ENCODE data around the gene KCNQ5. TPM values are rescaled to one million over a fixed set of nuclear protein-coding genes. Genes with fewer than 3 reads are reported as not detected.

Gene KCNQ5
- total and polyA plus RNA-seq, 10 of the 15 experiments (the other 5 are each of a cell fraction or from before 2014, with no cell fraction given): 0.60 to 16.2 (median 3.2) TPM

- Histone ChIP-seq H3K4me3 (no peak overlapping the region), H3K4me1 (ENCODE audit: control insufficient read depth, insufficient read depth, low read length) (no peaks in the 10 kb centered on the region), H3K36me3 (ENCODE audit: control insufficient read depth in 2 of 2, insufficient read depth in 2 of 2, low read length in 1 of 2) (no peaks in the 10 kb centered on the region), H3K9ac (ENCODE audit: control insufficient read depth, insufficient read depth, low read length) (no peak overlapping the region), H3K27me3 (replicated peaks in 1 of 2; ENCODE audit: control insufficient read depth in 2 of 2, insufficient read depth in 2 of 2, low read length in 1 of 2) (no peaks in the 10 kb centered on the region), H3K79me2 (ENCODE audit: control insufficient read depth, insufficient read depth, low read length) (no peaks in the 10 kb centered on the region), H3K4me2 (ENCODE audit: control insufficient read depth, insufficient read depth) (no peak overlapping the region), H4K20me1 (ENCODE audit: control insufficient read depth, insufficient read depth) (no peaks in the 10 kb centered on the region), H2AFZ (ENCODE audit: control insufficient read depth, low read depth, low read length) (no peak overlapping the region), H3K27ac (ENCODE audit: control insufficient read depth, insufficient read depth) (no peak overlapping the region), H3K9me3 (replicated peaks; ENCODE audit: control insufficient read depth, insufficient read depth, low read length) (no peaks in the 10 kb centered on the region)
- ChIA-PET POLR2A (no interaction called here), SMC1A (ENCODE audit: uncharacterized antibody, unreplicated experiment) (interaction anchor here (1.1 to 1.9 kb wide), 2 partner anchors 21 to 244 kb away, joined by 3 to 8 read pairs; no protein-coding TSS in a partner anchor), RAD21 (ENCODE audit: unreplicated experiment) (interaction anchor here (1.2 kb wide), 1 partner anchor 64 kb away, joined by 3 read pairs; no protein-coding TSS in a partner anchor), CTCF (interaction anchor here (0.7 kb wide), 1 partner anchor 25 kb away, joined by 3 read pairs; no protein-coding TSS in a partner anchor)
- WGBS (ENCODE audit: insufficient coverage, insufficient replicate concordance, low lambda C conversion rate, missing lambda C conversion rate): 88% methylated on average over 2 of the region's 2 CpGs
- intact Hi-C loops (cut with micrococcal nuclease; ENCODE audit: unreplicated experiment) (no loop called here), in situ Hi-C loops (cut with MboI) (no loop called here)
- BruUV-seq (replicated peaks): no TSS peak
- DNase-seq (ENCODE audit: low read depth, low spot score): no peak
- no peak for TF ChIP-seq PKNOX1 (IDR thresholded peaks at IDR 0.05)
- TF ChIP-seq, protein P1, sequence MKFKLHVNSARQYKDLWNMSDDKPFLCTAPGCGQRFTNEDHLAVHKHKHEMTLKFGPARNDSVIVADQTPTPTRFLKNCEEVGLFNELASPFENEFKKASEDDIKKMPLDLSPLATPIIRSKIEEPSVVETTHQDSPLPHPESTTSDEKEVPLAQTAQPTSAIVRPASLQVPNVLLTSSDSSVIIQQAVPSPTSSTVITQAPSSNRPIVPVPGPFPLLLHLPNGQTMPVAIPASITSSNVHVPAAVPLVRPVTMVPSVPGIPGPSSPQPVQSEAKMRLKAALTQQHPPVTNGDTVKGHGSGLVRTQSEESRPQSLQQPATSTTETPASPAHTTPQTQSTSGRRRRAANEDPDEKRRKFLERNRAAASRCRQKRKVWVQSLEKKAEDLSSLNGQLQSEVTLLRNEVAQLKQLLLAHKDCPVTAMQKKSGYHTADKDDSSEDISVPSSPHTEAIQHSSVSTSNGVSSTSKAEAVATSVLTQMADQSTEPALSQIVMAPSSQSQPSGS (IDR thresholded peaks at IDR 0.05; ENCODE audit: low read length): no peak
- no peak for TF ChIP-seq STAT1 (conservative IDR thresholded peaks at IDR 0.05)
- TF ChIP-seq SREBF2 (IDR thresholded peaks at IDR 0.05; ENCODE audit: low read length): no peak
- no peak for TF ChIP-seq PAX5 (IDR thresholded peaks at IDR 0.05; ENCODE audit: borderline replicate concordance, low read depth, low read length)
- no peak for TF ChIP-seq CBX3 (IDR thresholded peaks at IDR 0.05; ENCODE audit: borderline replicate concordance, low read depth)
- TF ChIP-seq NKRF (conservative IDR thresholded peaks at IDR 0.05): no peak
- FAIRE-seq: no peak
- no peak for ATAC-seq
Observed at GRCh38 chr6:72861059-72861458, 239.2 kb downstream of the KCNQ5 start.

Measured in GM12878 (cell line).